ENCODE data around the gene IPO13.

Gene IPO13

DNA sequence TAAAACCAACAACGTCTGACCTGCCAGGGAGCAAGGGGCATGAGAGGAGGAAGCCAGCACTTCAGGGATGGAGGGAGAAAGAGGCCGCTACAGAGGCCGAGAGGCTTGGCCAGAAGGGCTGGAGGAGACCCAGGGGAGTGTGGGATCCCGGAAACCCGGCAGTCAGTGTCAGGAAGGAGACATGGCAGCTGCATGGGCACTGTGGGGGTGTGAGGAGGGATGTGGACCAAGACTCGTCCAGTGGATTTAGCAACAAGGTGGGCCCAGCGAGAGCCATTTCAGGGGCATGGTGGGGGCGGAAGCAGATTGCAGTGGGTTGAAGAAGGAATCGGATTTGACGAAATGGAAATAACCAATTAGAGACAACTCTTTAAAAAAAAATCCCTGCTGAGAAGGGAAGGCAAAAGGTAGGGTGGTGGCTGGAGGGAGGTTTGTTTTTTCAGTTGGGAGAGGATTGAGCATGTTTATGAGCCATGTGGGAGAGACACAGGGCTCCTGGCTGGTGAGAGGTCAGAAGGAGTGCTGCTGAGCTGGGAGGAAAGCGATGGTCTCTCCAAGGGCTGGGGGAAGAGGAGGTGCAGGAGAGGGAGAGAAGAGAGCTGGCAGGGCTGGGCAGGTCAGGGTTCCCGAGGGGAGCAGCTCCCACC, 36.6 kb downstream of the IPO13 start:
- no peak for DNase-seq
- Mint-ChIP-seq H3K4me1 (peaks cover 74% of the 10 kb centered on the region), H3K36me3 (ENCODE audit: low read depth) (peaks cover 19% of the 10 kb centered on the region), H3K27ac (peak overlapping the region; percentile 98), H3K9me3 (no peaks in the 10 kb centered on the region), H3K27me3 (ENCODE audit: low read depth, poor library complexity) (no peaks in the 10 kb centered on the region), H3K4me3 (peak overlapping the region; percentile 54)
- TF ChIP-seq, protein P1, sequence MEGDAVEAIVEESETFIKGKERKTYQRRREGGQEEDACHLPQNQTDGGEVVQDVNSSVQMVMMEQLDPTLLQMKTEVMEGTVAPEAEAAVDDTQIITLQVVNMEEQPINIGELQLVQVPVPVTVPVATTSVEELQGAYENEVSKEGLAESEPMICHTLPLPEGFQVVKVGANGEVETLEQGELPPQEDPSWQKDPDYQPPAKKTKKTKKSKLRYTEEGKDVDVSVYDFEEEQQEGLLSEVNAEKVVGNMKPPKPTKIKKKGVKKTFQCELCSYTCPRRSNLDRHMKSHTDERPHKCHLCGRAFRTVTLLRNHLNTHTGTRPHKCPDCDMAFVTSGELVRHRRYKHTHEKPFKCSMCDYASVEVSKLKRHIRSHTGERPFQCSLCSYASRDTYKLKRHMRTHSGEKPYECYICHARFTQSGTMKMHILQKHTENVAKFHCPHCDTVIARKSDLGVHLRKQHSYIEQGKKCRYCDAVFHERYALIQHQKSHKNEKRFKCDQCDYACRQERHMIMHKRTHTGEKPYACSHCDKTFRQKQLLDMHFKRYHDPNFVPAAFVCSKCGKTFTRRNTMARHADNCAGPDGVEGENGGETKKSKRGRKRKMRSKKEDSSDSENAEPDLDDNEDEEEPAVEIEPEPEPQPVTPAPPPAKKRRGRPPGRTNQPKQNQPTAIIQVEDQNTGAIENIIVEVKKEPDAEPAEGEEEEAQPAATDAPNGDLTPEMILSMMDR (IDR thresholded peaks at IDR 0.05), result no peak

DNA sequence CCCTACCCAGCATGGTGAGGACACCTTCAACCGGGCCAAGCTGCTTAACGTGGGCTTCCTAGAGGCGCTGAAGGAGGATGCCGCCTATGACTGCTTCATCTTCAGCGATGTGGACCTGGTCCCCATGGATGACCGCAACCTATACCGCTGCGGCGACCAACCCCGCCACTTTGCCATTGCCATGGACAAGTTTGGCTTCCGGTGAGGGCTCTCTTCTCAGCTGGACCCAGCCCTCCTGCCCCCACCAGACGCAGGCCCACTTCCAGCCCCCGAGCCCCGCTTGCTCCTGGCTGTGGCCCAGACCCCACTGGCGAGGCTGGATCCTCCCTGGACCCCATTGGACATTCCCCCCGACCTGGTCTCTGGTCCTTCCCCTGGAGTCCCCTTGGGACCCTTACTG, 38.1 kb downstream of the IPO13 start:
- Mint-ChIP-seq H3K4me1 (peaks cover 67% of the 10 kb centered on the region), H3K27me3 (ENCODE audit: low read depth, poor library complexity) (peaks cover 4% of the 10 kb centered on the region), H3K4me3 (no peak overlapping the region), H3K36me3 (ENCODE audit: low read depth) (peaks cover 19% of the 10 kb centered on the region), H3K27ac (no peak overlapping the region), H3K9me3 (no peaks in the 10 kb centered on the region)
- no peak for DNase-seq
- TF ChIP-seq, protein P1 (IDR thresholded peaks at IDR 0.05), result no peak

DNA sequence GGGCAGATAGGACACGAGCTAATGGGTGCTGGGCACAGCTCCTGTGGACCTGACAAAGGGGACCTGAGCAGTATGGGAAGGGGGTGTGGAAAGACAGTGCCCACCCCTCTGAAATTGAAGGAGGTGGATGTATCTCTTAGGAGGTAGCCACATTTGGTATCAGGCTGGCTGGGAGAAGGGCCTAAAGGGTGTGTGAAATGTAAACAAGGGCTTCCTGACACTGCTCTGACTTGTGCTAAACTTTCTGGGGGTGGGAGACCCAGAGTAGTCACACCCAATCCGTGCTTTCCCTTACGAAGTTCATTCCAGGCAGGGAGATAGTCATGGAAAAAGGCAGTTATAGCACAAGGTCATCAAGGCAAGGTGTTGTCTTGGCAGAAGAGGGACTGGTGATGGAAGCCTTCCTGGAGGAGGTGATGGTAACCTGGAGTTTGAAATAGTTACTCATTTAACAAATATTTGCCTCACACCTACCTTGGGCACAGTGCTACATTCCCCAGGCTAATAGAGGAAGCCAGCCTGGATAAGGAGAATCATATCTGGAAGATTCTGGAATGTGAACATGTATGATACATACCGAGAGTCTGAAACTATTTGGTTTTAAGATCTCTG, 39.3 kb downstream of the IPO13 start:
- peaks cover 55% of the 10 kb centered on the region for H3K4me1 Mint-ChIP-seq
- H3K36me3 Mint-ChIP-seq (ENCODE audit: low read depth), result peaks cover 14% of the 10 kb centered on the region
- peaks cover 4% of the 10 kb centered on the region for H3K27me3 Mint-ChIP-seq (ENCODE audit: low read depth, poor library complexity)
- H3K4me3 Mint-ChIP-seq, result no peak overlapping the region
- H3K27ac Mint-ChIP-seq, result peak overlapping the region; percentile 55
- TF ChIP-seq, protein P1 (IDR thresholded peaks at IDR 0.05), result no peak
- no peak for DNase-seq
- no peaks in the 10 kb centered on the region for H3K9me3 Mint-ChIP-seq

DNA sequence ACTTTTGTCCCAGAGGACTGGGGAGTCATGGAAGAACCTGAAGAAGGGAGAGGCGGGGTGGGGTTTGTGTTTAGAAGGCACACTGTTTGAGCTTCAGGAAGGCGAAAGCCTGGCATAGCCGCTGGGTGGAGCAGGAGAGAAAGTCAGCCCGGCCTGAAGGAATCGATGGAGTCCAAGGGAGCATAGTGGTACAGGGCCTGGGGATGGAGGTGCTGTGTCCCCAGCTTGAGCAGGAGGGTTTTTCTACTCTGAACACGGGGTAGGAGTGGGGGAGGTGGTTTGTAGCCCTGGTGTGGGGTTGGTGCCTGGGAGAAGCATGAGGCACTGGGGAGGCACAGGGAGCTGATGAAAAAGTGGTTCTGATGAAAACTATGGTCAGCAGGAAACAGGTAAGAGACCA, 40.0 kb downstream of the IPO13 start:
- Mint-ChIP-seq H3K36me3 (ENCODE audit: low read depth) (peaks cover 14% of the 10 kb centered on the region), H3K4me1 (peaks cover 53% of the 10 kb centered on the region), H3K9me3 (no peaks in the 10 kb centered on the region), H3K4me3 (no peak overlapping the region), H3K27ac (no peak overlapping the region), H3K27me3 (ENCODE audit: low read depth, poor library complexity) (peaks cover 4% of the 10 kb centered on the region)
- TF ChIP-seq, protein P1 (IDR thresholded peaks at IDR 0.05), result no peak
- DNase-seq, result no peak

DNA sequence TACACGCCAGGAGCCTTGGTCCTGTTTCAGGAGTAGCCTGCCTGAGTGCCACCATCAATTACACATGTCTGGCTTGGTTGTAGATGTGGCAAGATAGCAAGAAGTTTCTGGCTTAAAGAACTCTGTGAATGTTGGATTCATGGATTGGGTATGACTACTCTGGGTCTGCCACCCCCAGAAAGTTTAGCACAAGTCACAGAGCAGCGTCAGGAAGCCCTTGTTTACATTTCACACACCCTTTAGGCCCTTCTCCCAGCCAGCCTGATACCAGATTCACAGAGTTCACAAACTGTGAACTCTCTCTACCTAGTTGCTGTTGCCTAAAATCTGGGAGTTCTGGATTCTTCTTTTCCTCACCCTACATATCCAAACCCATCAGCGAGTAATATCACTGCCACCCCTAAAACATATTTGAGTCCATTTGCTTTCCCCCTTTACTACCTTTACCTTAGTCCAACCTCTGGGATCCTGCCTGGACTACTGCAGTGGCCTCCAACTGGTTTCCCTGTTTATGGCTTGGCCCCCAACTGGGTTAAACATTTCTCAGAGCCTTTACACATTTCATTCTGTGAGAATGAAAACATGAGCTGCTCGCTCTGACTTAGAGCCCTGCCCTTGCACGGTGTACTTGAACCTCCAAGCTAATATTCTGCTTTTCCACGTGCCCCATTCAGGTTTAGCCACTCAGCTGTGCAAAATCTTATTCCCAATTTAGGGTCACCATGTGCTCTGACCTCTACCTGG, 40.6 kb downstream of the IPO13 start:
- DNase-seq, result no peak
- H3K36me3 Mint-ChIP-seq (ENCODE audit: low read depth), result peaks cover 14% of the 10 kb centered on the region
- H3K27ac Mint-ChIP-seq, result peak overlapping the region; percentile 73
- no peak overlapping the region for H3K4me3 Mint-ChIP-seq
- TF ChIP-seq, protein P1 (IDR thresholded peaks at IDR 0.05), result no peak
- H3K27me3 Mint-ChIP-seq (ENCODE audit: low read depth, poor library complexity), result peaks cover 4% of the 10 kb centered on the region
- no peaks in the 10 kb centered on the region for H3K9me3 Mint-ChIP-seq
- H3K4me1 Mint-ChIP-seq, result peaks cover 51% of the 10 kb centered on the region
